ENCODE data around the gene ZSCAN26.
A peak's percentile ranks its signal among the peaks of the same experiment; 100 is the strongest.

ZSCAN26 gene

GRCh38 chr6:28266962-28267694 is at the start of gene ZSCAN26:
Gene ZSCAN26, plus strand, starts transcription at chr6:28267143. Its CDS starts 4,777 bp downstream, at chr6:28271920.
- DNase-seq, result peak; percentile 93

- DNase-seq, result no peak
These were observed 49.1 kb upstream of the ZSCAN26 start for GRCh38 chr6:28217890-28218289.

DNA sequence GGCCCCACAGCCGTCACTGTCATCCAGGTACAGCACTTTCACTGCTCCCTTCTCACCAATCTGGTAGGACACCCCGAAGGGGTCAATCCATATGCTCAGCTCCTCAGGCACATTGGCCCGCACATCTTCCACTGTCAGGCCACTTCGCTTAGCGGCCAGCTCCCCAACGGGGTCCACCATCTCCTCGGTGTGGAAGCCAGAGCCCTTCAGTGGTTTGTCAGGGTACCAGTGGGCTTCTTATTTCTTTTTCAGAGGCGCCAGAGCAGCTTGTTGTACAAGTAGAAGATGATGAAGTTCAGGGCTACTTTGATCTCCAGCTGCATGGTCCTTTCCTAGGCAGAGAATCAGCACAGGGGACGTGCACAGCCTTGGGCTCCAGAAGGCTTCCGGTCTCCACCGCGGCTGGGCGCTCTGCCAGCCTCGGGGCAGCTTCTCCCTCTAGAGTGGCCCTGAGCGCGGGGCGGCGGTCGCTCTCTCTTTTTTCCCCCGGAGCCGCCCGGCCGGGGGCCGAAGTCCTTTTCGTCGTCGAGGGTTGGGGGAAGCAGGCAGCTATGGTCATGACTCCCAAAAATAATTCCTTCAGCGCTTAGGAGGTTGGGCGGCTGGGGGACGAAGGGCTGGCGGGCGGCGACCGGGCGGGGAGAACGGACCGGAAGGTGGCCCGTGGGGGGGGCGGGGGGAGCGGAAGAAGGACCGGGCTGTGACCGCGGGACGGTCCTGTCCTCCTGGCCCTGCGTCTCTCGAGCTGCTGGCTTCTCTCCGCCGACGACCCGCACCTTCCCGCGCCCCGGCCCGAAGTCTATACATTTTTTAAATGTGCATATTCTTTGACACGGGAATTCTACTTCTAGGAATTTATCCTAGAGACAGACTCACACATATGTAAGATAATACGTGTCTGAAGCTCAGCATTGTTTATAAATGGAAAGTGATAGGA is 48.4 kb upstream of the ZSCAN26 start:
- peak; percentile 76 for DNase-seq

DNA sequence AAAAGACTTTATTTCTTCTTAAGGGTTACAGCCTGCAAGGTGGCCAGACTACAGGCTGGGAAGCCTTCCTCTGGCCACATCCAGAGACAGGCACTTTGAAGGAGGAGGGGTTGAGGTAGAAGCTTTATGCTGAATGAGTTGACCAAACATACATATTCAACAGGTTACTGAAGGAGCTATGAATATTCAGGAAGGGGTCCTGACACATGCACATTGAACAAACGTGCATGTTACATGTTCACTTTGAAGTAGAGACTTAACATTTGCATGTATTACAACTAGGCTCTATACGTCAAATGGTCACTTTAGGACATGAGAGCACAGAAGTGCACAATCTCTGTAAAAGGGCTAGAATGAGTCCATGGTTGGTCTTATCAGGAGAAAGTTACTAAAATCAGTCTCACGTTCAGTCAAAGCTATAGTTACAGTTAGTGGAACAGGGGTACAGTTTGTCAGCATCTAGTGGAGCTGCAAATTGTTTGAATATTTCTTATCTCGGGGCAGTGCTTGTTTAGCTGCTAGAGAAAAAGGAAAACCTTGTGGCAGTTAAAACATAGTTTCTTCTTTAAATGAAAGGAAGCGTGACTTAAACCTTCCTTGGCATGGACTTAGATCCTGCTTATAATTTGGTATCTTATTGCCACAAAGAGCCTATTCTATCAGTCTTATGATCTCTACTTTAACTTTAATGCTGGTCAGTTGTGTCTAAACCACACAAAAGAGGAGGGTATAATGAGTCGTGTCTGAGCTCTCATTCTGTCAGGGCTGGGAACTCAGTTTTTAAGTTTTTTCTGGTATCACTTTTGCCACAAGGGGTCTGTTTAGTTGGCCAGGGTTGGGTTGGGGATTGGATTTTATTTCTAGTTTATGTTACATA is 46.4 kb upstream of the ZSCAN26 start:
- DNase-seq, result no peak

GRCh38 chr6:28224131-28225055 is 42.5 kb upstream of the ZSCAN26 start:
- DNase-seq, result no peak

GRCh38 chr6:28225056-28225834 is 41.7 kb upstream of the ZSCAN26 start, which contains the start of gene ZSCAN9:
Gene ZSCAN9, plus strand, starts transcription at chr6:28225275. Its CDS starts 1,810 bp downstream, at chr6:28227085.
- peak; percentile 93 for DNase-seq

DNA sequence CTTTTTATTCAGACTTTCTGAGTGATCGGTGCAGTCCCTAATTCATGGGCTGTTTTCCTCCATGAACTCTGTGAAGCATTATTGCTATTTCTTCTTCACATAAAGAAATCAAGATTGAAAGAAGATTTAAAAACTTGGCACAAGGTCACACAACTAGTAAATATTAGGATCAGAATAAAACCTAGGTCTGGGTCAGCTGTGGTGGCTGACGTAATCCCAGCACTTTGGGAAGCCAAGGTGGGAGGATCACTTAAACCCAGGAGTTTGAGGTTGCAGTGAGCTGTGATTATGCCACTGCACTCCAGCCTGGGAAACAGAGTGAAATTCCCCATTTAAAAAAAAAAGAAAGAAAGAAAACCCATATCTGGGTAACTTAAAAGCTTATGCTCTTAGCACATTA is 40.5 kb upstream of the ZSCAN26 start:
- DNase-seq, result no peak

GRCh38 chr6:28232785-28233184 is 34.2 kb upstream of the ZSCAN26 start:
- DNase-seq, result no peak

- no peak for DNase-seq
These were observed 31.0 kb upstream of the ZSCAN26 start for GRCh38 chr6:28235912-28236452.

DNA sequence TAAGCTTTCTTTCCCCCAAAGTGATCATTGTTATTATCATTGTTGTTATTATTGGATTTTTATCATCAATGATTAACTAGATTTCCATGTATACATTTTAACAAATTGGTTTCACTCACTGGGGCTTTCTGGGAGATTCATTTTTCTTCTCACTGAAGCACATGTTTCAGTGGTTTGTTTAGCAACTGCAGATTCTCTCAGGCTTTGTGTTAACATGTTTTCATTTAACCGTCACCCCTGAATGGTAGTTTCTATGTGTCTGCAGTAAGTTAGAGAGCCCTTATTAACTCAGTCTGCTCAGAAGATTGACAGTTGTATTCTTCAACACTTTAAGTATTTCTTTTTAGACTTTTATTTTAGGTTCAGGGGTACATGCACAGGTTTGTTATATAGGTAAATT is 27.3 kb upstream of the ZSCAN26 start:
- DNase-seq, result no peak

- DNase-seq, result no peak
These were observed 26.5 kb upstream of the ZSCAN26 start for GRCh38 chr6:28240471-28240870.

GRCh38 chr6:28243946-28244345 is 23.0 kb upstream of the ZSCAN26 start:
- DNase-seq, result no peak

GRCh38 chr6:28245206-28245941 is 21.6 kb upstream of the ZSCAN26 start:
- DNase-seq, result no peak

GRCh38 chr6:28248916-28249315 is 18.0 kb upstream of the ZSCAN26 start:
- DNase-seq, result no peak

- DNase-seq, result no peak
These were observed 16.2 kb upstream of the ZSCAN26 start for GRCh38 chr6:28250747-28251146.

- DNase-seq, result no peak
These were observed 15.3 kb upstream of the ZSCAN26 start for GRCh38 chr6:28251661-28252008.

DNA sequence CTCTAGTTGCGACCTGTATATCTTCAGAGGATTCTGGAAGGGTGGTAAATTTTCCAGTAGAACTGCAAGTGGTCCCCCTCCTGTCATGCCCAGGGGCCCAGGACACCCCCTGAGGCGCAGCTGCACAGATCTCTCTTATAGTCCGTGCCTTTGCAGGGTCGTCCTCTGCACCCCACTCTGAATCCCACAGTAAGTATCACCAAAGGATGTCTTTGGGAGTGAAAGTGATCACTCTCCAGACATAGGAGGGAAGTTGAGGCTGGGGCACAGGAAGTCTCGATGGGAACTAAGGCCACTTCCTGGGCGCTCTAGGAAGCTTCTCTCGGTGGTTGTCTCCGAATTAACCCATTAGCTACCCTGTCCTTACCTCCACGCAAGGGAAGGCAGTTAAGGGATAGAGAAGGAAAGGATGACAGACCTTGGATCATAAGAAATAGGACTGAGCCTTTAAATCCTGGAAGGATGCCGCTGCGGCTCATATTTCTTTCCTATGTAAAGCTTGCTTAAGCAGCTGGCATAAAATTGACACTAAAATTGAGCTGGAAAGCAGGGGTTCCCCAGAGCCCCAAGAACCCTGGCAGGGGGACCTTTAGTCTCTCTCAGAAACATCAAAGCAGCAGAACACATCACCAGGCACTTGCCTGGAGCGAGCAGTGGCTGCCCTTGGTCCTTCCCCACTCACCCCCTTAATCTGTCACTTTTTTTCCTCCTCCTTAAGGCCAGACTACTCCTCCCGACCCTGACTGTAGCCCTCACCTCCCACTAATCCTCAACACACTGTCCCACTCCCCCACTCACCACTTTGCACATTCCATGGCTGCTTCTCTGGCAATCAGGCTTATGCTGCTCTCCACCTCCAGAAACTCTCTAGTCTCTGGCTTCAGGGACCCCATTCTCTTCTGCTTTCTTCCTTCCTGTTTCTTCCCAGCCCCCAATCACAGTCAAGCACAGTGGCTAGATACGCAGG is 14.7 kb upstream of the ZSCAN26 start, which contains the start of gene ZKSCAN4:
TSS of gene ZKSCAN4 (minus strand) at position 261 of the 967 bp plus-strand sequence. CDS start 289 bp downstream, outside the sequence.
- DNase-seq, result peak; percentile 85

DNA sequence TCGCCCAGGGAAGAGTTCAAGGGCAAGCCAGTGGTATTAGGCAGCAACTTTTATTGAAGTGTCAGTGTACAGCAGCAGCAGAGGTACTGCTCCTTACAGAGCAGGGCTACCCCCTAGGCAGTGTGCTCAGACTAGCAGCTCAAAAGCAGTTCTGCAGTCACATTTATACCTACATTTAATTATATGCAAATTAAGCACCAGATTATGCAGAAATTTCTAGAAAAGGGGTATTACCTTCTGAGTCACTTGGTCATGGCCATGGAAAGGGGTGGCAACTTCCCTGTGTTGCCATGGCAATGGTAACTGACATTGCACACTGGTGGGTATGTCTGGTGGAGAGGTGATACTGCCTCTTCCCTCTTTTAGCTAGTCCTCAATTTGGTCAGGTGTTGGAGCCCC is 12.8 kb upstream of the ZSCAN26 start:
- no peak for DNase-seq
